HG02623 (cell line): ENCODE results near the gene ARAF.

Experiments
- ATAC-seq: cut with Tn5 transposase; IDR thresholded peaks from one replicate; pipeline ENCODE4 v1.9.1; 2021; ENCODE audit warnings: moderate library complexity; ENCODE audit not compliant: unreplicated experiment

ARAF gene

DNA sequence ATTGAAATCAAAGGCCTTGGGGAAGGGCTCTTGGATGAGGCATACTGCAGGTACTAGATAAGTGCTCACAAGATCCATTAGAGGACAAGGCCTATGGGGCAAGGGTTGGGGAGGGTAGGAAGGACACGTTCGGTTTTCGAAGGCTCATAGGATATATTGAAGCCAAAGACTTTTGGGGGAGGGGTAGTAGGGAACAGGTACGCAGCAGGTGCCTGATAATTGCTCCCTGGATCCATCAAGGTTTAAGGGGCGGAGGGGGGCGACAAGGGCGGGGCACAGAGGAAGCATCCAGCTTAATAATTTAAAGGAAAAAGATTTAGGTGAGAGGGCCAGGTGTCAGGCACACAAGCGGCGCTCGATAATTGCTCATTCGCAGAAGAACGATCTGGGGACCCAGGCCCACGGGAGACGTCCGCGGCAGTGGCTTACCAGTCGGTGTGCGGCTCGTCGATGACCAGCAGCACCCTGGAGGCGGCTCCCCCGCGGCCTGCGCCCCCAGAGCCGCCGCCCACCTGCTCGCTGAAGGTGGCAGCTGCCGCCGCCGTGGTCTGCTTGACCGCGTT lies 58.0 kb downstream of the ARAF start:
- no peak for ATAC-seq

- peak; percentile 47 for ATAC-seq
These were observed 58.7 kb downstream of the ARAF start, which contains the start of gene SYN1 for GRCh38 chrX:47619486-47620302. Gene SYN1 (minus strand): TSS chrX:47619857. CDS start chrX:47619728, 129 bp downstream.

- ATAC-seq, result no peak
These were observed 59.3 kb downstream of the ARAF start for GRCh38 chrX:47620303-47620685.
